Glomerular visceral epithelial cell (primary cell): ENCODE measurements around the gene CHD5.

Experiments
- DNase-seq: peaks from one replicate; pipeline ENCODE4 v3.0.0-alpha.2; 2016; ENCODE audit errors: extremely low spot score

The CHD5 gene

DNA sequence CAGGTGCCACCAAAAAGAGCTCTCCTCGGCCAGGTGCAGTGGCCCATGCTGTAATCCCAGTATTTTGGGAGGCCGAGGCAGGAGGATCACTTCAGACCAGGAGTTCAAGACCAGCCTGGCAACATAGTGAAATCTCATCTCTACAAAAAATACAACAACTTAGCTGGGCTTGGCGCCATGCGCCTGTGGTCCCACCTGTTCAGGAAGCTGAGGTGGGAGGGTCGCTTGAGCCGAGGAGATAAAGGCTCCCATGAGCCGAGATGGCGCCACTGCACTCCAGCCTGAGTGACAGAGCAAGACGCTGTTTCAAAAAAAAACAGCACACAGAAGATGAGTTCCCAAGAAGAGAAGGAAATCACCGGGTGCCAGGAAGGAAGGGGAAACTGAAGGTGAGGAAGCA is 67.0 kb downstream of the CHD5 start:
- DNase-seq, result no peak

- DNase-seq, result no peak
These were observed 67.5 kb downstream of the CHD5 start for GRCh38 chr1:6112690-6113005.

GRCh38 chr1:6111991-6112689 is 68.0 kb downstream of the CHD5 start:
- DNase-seq, result no peak

DNA sequence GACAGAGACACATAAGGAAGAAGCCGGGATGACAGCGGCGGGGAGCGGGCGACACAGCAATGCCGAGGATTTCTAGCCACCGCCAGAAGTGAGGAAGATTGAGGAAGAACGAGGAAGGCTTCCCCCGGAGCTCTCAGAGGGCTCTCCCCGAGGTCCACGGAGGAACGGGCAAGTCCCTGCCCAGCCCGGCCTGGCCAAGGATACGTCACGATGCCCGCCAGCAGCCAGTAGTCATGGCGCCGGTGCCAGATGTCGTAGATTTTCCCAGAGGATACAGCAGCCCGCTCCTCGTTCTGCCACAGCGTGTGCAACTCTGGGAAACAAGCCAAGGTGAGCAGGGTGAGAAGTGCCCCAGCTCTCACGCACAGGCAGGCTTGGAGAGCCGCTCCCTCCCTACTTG is 68.5 kb downstream of the CHD5 start:
- DNase-seq, result no peak

DNA sequence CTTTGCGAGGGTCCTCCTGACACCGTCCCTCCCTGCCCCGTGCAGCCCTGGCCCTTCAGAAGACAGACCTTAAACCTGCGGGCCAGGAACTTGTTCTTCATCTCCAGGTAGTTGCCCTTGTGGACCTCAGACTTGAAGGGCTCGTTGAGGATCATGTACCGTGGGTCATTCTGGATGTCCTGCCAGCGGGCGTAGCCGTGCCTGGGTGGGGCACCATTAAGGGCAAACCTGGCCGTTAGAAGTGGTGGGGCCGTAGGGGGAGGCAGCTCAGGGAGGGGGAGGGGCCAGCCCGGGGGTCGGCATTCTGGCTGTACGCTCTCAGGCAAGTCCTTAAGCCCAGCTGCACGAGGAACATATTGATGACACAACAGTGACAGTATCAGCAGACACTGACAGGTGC is 69.8 kb downstream of the CHD5 start:
- DNase-seq, result no peak

DNA sequence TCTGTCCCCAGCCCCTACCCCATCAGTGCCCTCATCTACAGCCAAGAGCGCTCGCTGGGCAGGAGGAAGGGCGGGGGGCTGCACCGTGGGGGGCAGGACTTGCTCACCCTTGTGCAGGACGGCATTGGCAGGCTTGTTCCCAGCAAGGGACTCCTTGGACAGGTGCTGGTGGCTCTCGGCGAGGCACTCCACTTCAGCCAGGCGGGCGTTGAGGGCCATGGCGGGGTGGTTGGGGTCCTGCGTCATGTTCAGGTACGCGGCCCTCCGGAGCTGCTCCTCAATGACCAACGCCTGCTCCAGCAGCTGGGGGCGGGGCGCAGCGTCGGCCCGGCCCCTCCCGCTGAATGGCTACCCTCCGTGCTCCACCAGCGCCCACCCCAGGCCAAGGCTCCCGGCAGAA is 70.4 kb downstream of the CHD5 start:
- no peak for DNase-seq

DNA sequence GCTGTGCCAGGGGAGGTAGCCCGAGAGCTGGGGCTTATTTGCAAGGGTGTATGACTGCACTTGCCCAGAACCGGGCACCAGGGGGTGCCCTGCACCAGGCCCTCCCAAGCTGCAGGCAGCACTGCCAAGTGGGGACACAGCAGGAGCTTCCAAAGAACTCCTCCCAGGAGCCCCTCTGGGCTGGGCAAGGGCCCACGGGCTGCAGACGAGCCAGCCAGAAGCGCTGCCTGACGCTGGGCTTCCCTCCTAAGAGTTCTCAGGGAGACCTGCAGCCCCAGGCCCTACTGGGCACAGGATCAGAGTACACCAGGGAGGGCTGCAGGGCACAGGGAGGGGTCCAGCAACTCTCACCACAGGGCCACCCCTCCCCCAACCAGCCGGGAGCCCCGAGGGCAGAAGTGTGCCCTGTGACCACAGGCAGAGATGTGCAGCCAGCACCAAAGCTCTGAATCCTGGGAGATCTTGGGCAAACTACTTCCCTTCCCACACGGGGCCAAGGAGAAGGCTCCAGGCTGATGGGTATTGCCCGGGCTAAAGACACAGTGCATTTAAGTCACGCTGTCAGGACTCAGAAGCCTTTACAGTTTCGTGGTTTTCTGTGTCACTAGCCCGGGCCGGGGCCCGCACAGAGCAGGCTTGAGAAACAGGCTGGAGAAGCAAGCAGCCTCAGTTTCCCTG is 71.0 kb downstream of the CHD5 start:
- peak; percentile 62 for DNase-seq

DNA sequence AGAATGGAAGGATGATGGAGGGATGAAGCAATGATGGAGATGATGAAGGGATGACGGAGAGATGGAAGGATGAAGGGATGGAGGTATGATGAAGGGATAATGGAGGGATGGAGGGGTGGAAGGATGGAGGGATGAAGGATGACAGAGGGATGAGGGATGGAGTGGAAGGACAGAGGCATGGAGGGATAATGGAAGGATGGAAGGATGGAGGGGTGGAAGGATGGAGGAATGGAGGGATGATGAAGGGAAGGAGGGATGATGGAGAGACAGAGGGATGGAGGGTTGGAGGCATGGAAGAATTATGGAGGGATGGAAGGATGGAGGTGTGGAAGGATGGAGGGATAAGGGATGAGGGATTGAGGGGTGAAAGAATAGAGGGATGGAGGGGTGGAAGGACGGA is 71.6 kb downstream of the CHD5 start:
- DNase-seq, result no peak

DNA sequence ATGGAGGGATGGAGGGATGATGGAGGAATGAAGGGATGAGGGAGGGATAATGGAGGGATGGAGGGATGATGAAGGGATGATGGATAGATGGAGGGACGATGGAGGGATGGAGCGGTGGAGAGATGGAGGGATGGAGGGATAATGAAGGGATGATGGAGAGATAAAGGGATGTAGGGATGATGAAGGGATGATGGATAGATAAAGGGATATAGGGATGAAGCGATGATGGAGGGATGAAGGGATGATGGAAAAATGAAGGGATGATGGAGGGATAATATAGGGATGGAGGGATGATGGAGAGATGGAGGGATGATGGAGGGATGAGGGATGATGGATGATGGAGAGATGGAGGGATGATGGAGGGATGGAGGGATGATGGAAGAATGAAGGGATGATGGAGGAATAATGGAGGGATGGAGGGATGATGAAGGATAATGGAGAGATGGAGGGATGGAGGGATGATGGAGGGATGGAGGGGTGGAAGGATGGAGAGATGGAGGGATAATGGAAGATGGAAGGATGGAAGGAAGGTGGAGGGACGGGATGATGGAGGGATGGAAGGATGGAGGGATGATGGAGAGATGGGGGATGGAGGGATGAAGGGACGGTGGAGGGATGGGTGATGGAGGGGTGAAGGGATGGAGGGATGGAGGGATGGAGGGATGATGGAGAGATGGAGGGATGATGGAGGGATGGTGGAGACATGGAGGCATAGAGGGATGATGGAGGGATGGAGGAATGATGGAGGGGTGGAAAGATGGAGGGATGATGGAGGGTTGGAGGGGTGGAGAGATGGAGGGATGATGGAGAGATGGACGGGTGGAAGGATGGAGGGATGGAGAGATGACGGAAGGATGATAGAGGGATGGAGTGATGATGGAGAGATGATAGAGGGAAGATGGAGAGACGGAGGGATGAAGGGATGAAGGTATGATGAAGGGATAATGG is 72.4 kb downstream of the CHD5 start:
- no peak for DNase-seq

DNA sequence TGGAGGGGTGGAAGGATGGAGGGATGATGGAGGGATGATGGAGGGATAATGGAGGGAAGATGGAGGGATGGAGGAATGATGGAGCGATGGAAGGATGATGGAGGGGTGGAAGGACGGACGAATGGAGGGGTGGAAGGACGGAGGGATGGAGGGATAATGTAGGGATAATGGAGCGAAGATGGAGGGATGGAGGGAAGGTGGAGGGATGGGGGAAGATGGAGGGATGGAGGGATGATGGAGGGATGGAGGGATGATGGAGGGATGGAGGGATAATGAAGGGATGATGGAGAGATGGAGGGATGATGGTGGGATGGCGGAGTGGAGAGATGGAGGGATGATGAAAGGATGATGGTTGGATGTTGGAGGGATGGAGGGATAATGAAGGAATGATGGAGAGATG is 73.1 kb downstream of the CHD5 start:
- DNase-seq, result no peak

DNA sequence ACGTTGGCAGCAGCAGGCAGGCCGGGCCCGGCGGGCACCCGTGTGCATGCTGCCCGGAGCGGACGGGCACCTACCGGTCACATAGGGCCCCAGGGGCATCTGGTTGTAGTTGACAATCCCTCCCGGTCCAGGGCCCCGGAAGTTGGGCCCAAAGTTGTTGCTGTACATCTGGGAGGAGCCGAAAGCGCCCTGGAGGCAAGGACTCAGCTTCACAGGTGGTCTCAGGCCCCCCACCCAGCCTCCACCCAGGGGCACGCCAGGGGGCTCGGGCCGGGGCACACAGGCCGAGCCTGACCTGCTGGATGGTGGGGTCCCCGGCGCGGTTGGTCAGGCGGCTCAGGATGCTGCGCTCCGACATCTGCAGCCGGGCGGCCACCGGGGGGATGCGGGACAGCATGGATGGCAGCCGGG is 73.8 kb downstream of the CHD5 start:
- DNase-seq, result no peak

DNA sequence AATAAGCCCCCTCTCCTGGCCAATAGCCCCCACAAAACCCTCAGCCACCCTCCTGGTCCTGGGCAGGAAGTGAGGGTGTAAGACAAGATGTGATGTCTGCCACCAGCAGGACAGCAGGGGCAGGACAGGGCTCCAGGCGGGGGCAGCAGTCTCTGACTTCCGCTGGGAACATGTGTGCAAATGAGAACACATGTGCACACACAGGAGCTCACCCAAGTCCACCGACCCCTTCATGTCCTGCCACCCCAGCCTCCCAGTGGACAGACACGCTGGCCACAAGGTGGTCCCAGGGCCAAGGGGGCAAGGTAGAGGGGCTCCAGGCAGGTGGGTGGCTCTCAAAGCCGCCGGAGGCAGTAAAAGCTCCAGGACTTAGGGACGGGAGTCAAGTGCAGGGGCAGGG is 74.4 kb downstream of the CHD5 start:
- DNase-seq, result no peak

DNA sequence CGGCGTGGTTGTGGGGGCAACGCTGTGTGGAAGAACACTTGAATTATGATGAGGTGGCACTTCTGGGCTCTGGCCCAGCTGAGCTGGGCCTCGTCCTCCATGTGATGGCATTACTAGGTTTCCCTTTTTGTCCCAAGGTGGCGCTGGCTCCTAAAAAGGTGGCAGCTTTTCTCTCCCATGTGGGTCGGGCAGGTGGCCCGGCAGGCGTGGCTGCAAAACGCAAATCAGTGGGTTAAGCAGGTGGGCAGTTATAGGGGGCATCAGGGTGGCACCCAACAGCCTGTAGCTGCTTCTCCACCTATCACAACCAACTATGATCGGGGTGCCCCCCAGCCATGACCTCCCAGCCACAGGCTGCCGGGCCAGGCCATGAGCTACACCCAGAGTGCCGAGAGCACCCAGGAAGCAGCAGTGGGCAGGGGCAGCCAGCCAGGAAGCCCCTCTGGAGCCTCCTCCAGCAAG is 74.9 kb downstream of the CHD5 start:
- no peak for DNase-seq

DNA sequence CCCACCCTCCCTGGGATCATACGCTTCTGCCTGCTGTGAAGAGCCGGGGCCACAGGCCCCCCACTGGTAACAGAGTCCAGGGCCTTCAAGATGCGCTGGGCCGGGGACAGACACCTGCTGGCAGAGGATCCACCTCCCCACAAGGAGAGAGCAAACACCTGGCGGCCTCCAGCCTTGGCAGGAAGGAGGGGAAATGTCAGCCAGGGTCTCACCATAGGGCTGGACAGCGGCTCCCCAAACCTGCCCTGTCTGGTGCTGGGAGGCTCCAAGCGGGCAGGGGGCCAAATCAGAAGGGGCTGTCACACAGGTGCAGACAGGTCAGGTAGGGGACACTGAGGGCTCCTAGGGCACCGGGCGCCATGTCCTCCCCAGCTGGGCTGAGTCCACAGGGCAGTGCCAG is 75.5 kb downstream of the CHD5 start:
- no peak for DNase-seq

GRCh38 chr1:6103854-6104530 is 76.1 kb downstream of the CHD5 start:
- DNase-seq, result no peak

DNA sequence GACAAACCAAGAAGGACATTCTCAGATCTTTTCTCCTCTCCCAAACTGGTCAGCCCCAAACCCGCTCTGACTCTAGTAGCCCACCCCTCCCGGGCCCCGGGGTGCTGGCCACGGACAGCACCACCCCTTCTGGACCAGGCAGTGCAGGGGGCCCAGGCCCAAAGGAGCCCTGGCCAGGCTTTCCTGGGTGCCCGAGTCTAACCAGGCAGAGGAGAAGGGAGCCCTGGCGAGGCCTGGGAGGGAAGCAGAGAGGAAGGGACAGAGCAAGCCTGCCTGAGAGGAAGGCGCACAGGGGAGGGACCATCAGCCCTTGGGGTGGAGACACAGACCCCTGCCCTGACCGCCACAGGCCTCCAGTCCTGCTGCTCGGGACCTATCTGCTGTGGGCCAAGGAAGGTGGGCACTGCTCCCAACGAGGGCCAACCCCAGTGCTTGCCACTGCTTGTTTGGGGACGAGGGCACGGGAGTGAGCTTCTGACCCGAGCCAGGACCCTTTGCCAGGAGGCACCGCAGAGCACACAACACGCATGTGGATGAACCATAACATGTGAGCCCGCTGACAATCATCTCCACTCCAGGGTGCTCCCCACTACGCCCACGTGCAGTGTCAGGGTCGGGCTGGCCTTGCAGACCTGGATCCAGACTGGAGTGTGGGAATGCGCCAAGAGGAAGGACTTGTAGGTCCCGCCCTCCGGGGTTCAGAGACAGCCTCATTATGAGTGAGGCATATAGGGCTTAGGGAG is 76.8 kb downstream of the CHD5 start:
- no peak for DNase-seq

DNA sequence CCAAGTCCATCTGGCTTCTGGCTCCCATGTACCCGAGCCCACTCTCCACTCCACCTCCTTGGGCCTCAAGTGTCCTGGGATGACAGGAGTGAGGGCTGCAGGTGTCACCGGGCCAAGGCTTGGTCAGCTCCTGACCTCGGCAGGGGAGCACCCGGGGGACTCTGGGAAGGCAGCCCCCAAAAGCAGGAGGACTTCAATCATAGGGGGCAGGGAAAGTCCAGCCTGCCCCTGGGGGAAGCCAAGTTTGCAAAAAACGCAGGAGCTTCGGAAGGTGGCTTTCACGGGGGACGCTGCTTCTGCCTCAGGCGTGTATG is 77.6 kb downstream of the CHD5 start:
- DNase-seq, result no peak

DNA sequence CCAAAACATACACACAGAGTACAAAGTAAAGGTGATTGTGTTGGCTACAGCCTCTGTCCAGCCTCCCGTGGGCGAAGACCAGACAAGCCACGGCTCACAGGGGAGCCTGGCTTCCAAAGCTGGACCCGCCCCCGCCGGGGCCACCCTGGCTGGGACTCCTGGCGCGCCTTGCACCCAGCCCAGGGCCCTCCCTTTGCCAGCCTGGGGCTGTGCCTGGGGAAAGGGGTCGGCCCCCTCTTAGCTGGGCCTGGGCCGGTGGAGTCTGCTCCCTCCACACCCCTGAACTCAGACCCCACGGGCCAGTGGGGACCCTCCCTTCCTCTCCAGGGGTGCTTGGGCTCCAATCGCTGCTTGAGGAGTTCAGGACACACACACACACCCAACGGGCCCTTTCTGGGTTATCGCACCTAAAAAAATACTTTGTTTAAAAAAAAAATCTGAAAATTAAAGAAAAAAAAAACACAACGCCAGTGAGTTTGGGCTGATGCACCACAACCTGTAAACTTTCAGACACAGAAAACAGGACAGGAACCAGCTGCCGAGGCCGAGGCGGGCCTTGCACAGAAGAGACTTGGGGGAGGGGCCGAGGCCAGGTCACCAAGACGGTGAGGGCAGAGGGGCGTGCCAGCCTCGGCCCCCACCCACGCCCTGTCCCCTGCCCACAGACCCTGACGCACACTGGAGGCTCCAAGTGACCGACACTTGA is 78.1 kb downstream of the CHD5 start:
- no peak for DNase-seq

GRCh38 chr1:6100861-6101783 is 79.0 kb downstream of the CHD5 start:
- DNase-seq, result no peak
